ENCODE data around the gene BMP8B.
"Not testable (repeated sequence)": the region's sequence is repeated elsewhere in the genome, so short reads cannot be mapped to it uniquely, and the experiment has no call there.

Gene BMP8B

GRCh38 chr1:39812913-39813312 is 24.2 kb upstream of the BMP8B start:
- DNase-seq, result no peak

- DNase-seq, result no peak
Observed at GRCh38 chr1:39808784-39809517, 20.3 kb upstream of the BMP8B start.

- no peak for DNase-seq
Observed at GRCh38 chr1:39805385-39805784, 16.7 kb upstream of the BMP8B start.

- DNase-seq, result no peak
Observed at GRCh38 chr1:39802496-39803260, 14.0 kb upstream of the BMP8B start.

GRCh38 chr1:39800471-39800835 is 11.8 kb upstream of the BMP8B start:
- no peak for DNase-seq

GRCh38 chr1:39799770-39800470 is 11.3 kb upstream of the BMP8B start:
- no peak for DNase-seq

- DNase-seq, result not testable (repeated sequence)
Observed at GRCh38 chr1:39798859-39799769, 10.4 kb upstream of the BMP8B start.

GRCh38 chr1:39795651-39796050 is 7.0 kb upstream of the BMP8B start:
- DNase-seq, result no peak

- DNase-seq, result no peak
Observed at GRCh38 chr1:39791838-39792237, 3.2 kb upstream of the BMP8B start.

GRCh38 chr1:39789571-39790110 is 976 bp upstream of the BMP8B start:
- DNase-seq, result no peak

GRCh38 chr1:39788426-39788757 is 273 bp downstream of the BMP8B start:
- DNase-seq, result no peak

- not testable (repeated sequence) for DNase-seq
Observed at GRCh38 chr1:39787964-39788363, 701 bp downstream of the BMP8B start.

GRCh38 chr1:39787468-39787867 is 1.2 kb downstream of the BMP8B start:
- DNase-seq, result no peak

- not testable (repeated sequence) for DNase-seq
Observed at GRCh38 chr1:39787108-39787375, 1.6 kb downstream of the BMP8B start.

GRCh38 chr1:39786303-39787107 is 2.2 kb downstream of the BMP8B start:
- DNase-seq, result not testable (repeated sequence)

- not testable (repeated sequence) for DNase-seq
Observed at GRCh38 chr1:39782685-39783084, 6.0 kb downstream of the BMP8B start.

GRCh38 chr1:39782103-39782502 is 6.6 kb downstream of the BMP8B start:
- DNase-seq, result no peak

GRCh38 chr1:39781349-39781715 is 7.3 kb downstream of the BMP8B start:
- no peak for DNase-seq

- DNase-seq, result no peak
Observed at GRCh38 chr1:39779821-39780220, 8.8 kb downstream of the BMP8B start.

- no peak for DNase-seq
Observed at GRCh38 chr1:39779137-39779536, 9.5 kb downstream of the BMP8B start.

GRCh38 chr1:39778463-39779099 is 10.1 kb downstream of the BMP8B start:
- DNase-seq, result not testable (repeated sequence)

All from DMS79 (cell line).